OCI-LY1 (cell line): Measurements from ENCODE around the gene TOR1AIP1.

Source experiments
- EZH2 ChIP-seq: fragments of 200-600 bp; sonication (generic), shearing (Covaris generic); IDR thresholded peaks from 2 replicates; pipeline ENCODE4 v1.8.0; 2017; ENCODE audit warnings: borderline replicate concordance, mixed run types, mild to moderate bottlenecking, antibody characterized with exemption, low read length, moderate library complexity, mixed read lengths
- TF ChIP-seq, protein P1 (sequence below): fragments of 200-600 bp; sonication (generic), shearing (Covaris generic); IDR thresholded peaks from 2 replicates; pipeline ENCODE4 v1.5.1; 2017; ENCODE audit warnings: mild to moderate bottlenecking, antibody characterized with exemption, low read length, moderate library complexity, mixed read lengths

- TF ChIP-seq, protein P1, sequence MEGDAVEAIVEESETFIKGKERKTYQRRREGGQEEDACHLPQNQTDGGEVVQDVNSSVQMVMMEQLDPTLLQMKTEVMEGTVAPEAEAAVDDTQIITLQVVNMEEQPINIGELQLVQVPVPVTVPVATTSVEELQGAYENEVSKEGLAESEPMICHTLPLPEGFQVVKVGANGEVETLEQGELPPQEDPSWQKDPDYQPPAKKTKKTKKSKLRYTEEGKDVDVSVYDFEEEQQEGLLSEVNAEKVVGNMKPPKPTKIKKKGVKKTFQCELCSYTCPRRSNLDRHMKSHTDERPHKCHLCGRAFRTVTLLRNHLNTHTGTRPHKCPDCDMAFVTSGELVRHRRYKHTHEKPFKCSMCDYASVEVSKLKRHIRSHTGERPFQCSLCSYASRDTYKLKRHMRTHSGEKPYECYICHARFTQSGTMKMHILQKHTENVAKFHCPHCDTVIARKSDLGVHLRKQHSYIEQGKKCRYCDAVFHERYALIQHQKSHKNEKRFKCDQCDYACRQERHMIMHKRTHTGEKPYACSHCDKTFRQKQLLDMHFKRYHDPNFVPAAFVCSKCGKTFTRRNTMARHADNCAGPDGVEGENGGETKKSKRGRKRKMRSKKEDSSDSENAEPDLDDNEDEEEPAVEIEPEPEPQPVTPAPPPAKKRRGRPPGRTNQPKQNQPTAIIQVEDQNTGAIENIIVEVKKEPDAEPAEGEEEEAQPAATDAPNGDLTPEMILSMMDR, result no peak
- TF ChIP-seq EZH2, result no peak
These were observed 44.7 kb downstream of the TOR1AIP1 start for GRCh38 chr1:179926850-179927205.
